Measurements from ENCODE around the gene TANGO2. TPM values are rescaled to one million over a fixed set of nuclear protein-coding genes. Genes with fewer than 3 reads are reported as not detected.

Gene TANGO2
- total RNA-seq, 1 experiment from 2014 or later, result 13.9 TPM

GRCh38 chr22:20022231-20022977, 1.5 kb downstream of the TANGO2 start:
- Mint-ChIP-seq H3K9me3 (ENCODE audit: unreplicated experiment) (no peaks in the 10 kb centered on the region), H3K36me3 (ENCODE audit: insufficient read depth, unreplicated experiment) (peaks cover 12% of the 10 kb centered on the region), H3K4me1 (ENCODE audit: insufficient read depth, unreplicated experiment) (peaks cover 15% of the 10 kb centered on the region), H3K27me3 (ENCODE audit: insufficient read depth, unreplicated experiment) (no peaks in the 10 kb centered on the region), H3K27ac (ENCODE audit: low read depth, unreplicated experiment) (peak overlapping the region; percentile 54), H3K4me3 (ENCODE audit: unreplicated experiment) (peak overlapping the region; percentile 81)
- no TSS peak for BruUV-seq (replicated peaks)
- no peak for TF ChIP-seq CTCF (IDR thresholded peaks at IDR 0.05; ENCODE audit: unreplicated experiment)
- ChIA-PET POLR2A (interaction anchor here (0.5 to 2.3 kb wide), 8 partner anchors 11 to 451 kb away, joined by 3 to 9 read pairs (median 4); partner anchors contain the start of gene RANBP1), CTCF (interaction anchor here (0.9 to 1.4 kb wide), 5 partner anchors 39 to 292 kb away, joined by 3 to 5 read pairs (median 3); no protein-coding TSS in a partner anchor)
- intact Hi-C loops (cut with micrococcal nuclease), result no loop called here
- no peak for DNase-seq (ENCODE audit: unreplicated experiment)

GRCh38 chr22:20022978-20023613, 2.2 kb downstream of the TANGO2 start:
- ChIA-PET POLR2A (interaction anchor here (2.3 kb wide), 1 partner anchor 12 kb away, joined by 6 read pairs; no protein-coding TSS in a partner anchor), CTCF (interaction anchor here (0.6 to 1.4 kb wide), 2 partner anchors 39 to 53 kb away, joined by 3 to 4 read pairs; no protein-coding TSS in a partner anchor)
- TF ChIP-seq CTCF (IDR thresholded peaks at IDR 0.05; ENCODE audit: unreplicated experiment), result no peak
- H3K27ac Mint-ChIP-seq (ENCODE audit: low read depth, unreplicated experiment), result no peak overlapping the region
- H3K36me3 Mint-ChIP-seq (ENCODE audit: insufficient read depth, unreplicated experiment), result peaks cover 12% of the 10 kb centered on the region
- intact Hi-C loops (cut with micrococcal nuclease), result no loop called here
- no peak overlapping the region for H3K4me3 Mint-ChIP-seq (ENCODE audit: unreplicated experiment)
- H3K9me3 Mint-ChIP-seq (ENCODE audit: unreplicated experiment), result no peaks in the 10 kb centered on the region
- DNase-seq (ENCODE audit: unreplicated experiment), result no peak
- peaks cover 15% of the 10 kb centered on the region for H3K4me1 Mint-ChIP-seq (ENCODE audit: insufficient read depth, unreplicated experiment)
- no peaks in the 10 kb centered on the region for H3K27me3 Mint-ChIP-seq (ENCODE audit: insufficient read depth, unreplicated experiment)
- no TSS peak for BruUV-seq (replicated peaks)

GRCh38 chr22:20024225-20024624, 3.3 kb downstream of the TANGO2 start:
- Mint-ChIP-seq H3K36me3 (ENCODE audit: insufficient read depth, unreplicated experiment) (peaks cover 12% of the 10 kb centered on the region), H3K4me3 (ENCODE audit: unreplicated experiment) (no peak overlapping the region), H3K27me3 (ENCODE audit: insufficient read depth, unreplicated experiment) (no peaks in the 10 kb centered on the region), H3K9me3 (ENCODE audit: unreplicated experiment) (no peaks in the 10 kb centered on the region), H3K4me1 (ENCODE audit: insufficient read depth, unreplicated experiment) (peaks cover 15% of the 10 kb centered on the region), H3K27ac (ENCODE audit: low read depth, unreplicated experiment) (no peak overlapping the region)
- TF ChIP-seq CTCF (IDR thresholded peaks at IDR 0.05; ENCODE audit: unreplicated experiment), result no peak
- intact Hi-C loops (cut with micrococcal nuclease), result no loop called here
- ChIA-PET CTCF (no interaction called here), POLR2A (no interaction called here)
- BruUV-seq (replicated peaks), result no TSS peak
- no peak for DNase-seq (ENCODE audit: unreplicated experiment)

DNA sequence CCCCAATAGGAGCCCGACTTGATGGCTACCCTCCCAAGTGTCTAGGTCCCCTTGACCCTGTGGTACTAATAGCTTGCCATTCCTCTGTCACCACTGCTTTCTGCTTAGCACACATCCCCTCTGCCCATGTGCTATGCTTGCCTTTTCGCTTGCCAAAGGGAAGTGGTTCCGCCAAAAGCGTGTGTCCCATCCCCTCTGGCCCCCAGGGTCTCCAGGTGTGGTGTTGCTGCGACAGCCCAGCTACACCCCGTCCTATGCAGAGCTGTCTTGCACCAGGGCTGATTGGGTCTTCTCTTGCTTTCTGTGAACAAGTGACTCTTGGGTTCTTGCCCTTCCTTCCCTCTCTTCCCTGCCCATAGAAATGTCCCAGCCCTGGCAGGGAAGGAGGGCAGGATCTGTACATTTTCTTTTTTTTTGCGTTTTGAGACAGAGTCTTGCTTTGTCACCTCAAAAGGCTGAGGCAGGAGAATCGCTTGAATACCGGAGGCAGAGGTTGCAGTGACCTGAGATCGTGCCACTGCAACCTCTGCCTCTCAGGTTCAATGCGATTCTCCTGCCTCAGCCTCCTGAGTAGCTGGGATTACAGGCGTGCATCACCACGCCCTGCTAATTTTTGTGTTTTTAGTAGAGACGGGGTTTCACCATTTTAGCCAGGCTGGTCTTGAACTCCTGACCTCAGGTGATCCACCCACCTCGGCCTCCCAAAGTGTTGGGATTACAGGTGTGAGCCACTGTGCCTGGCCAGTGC, 3.9 kb downstream of the TANGO2 start:
- intact Hi-C loops (cut with micrococcal nuclease), result no loop called here
- H3K4me1 Mint-ChIP-seq (ENCODE audit: insufficient read depth, unreplicated experiment), result peaks cover 15% of the 10 kb centered on the region
- DNase-seq (ENCODE audit: unreplicated experiment), result no peak
- H3K27me3 Mint-ChIP-seq (ENCODE audit: insufficient read depth, unreplicated experiment), result no peaks in the 10 kb centered on the region
- H3K4me3 Mint-ChIP-seq (ENCODE audit: unreplicated experiment), result no peak overlapping the region
- ChIA-PET CTCF (no interaction called here), POLR2A (no interaction called here)
- H3K27ac Mint-ChIP-seq (ENCODE audit: low read depth, unreplicated experiment), result no peak overlapping the region
- peaks cover 12% of the 10 kb centered on the region for H3K36me3 Mint-ChIP-seq (ENCODE audit: insufficient read depth, unreplicated experiment)
- no peak for TF ChIP-seq CTCF (IDR thresholded peaks at IDR 0.05; ENCODE audit: unreplicated experiment)
- BruUV-seq (replicated peaks), result no TSS peak
- no peaks in the 10 kb centered on the region for H3K9me3 Mint-ChIP-seq (ENCODE audit: unreplicated experiment)
